HG03064 (cell line): Measurements from ENCODE around the gene INHBB.

ENCODE experiments used
- ATAC-seq: cut with Tn5 transposase; IDR thresholded peaks from one replicate; pipeline ENCODE4 v1.9.1; 2021; ENCODE audit warnings: low read depth; ENCODE audit not compliant: unreplicated experiment

INHBB gene

DNA sequence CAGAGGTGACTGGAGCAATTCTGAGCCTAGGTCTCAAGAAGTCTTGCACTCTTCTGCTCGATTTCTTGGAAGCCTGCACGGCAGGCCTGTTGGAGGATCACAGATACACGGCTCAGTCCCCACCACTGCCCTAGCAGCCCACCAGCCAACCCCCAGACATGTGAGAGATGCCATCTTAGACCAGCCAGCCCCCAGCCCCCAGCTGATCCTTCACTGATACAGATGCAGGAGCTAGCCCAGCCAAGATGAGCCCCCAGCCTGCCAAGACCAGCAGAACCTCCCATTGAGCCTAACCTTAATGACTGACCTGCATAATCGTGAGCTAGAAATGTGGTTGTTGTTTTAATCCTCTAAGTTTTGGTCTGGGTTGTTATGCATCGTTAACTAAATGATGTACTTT is 47.5 kb downstream of the INHBB start:
- ATAC-seq = no peak

DNA sequence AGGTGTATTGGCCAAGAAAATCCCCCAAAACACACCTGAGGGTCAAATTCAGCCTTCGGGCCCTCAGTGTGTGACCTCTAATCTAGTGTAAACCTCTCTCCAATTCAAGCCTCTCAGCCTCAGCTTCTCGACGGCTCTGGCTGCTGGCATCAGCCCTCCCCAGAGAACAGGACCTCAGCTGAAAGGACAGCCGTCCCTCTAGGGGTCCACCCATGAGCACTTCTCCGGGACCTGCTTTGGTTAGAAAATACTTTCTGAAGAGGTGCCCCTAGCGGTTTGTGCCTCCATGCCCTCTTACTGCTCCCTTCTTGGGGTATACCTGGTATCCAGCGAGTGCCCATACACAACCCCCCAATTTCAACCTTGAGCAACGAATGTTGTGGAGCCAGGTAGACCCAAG is 48.8 kb downstream of the INHBB start:
- no peak for ATAC-seq

DNA sequence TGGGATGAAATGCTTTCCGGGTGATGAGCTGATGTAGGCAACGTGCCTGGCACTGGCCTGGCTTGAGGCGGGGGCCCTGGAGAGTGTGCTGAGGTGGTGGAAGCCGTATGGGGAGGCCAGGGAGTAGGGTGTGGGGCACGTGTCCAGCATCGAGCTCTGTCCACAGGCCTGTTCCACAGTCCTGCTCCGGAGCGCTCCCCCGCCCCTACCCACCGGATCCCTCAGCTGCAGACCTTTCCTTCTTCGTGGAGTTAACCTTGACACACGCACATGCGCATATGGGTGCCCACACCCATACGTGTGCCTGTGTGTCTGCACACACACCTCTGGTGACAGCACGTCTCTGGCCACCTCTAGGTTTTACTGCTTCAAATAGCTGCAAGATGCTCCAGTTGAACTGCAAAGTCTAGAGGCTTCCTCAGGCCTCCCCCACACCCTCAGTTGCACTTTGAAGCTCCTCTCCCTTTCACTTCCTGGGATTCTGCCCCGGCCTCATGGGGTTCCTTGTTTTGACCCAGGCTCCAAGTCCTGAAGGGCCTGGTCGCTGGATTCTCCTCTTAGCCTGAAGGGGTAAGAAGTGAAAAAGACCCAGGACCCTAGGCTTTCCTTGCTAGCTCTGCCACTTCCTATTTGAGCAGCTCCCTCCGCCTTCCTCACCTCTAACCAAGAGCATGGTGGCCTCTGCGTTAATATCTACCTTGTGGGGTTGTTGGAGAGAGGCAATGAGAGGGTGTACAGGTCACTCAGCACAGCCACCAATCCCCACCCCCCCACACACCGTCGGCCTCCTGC is 49.5 kb downstream of the INHBB start:
- ATAC-seq = no peak

DNA sequence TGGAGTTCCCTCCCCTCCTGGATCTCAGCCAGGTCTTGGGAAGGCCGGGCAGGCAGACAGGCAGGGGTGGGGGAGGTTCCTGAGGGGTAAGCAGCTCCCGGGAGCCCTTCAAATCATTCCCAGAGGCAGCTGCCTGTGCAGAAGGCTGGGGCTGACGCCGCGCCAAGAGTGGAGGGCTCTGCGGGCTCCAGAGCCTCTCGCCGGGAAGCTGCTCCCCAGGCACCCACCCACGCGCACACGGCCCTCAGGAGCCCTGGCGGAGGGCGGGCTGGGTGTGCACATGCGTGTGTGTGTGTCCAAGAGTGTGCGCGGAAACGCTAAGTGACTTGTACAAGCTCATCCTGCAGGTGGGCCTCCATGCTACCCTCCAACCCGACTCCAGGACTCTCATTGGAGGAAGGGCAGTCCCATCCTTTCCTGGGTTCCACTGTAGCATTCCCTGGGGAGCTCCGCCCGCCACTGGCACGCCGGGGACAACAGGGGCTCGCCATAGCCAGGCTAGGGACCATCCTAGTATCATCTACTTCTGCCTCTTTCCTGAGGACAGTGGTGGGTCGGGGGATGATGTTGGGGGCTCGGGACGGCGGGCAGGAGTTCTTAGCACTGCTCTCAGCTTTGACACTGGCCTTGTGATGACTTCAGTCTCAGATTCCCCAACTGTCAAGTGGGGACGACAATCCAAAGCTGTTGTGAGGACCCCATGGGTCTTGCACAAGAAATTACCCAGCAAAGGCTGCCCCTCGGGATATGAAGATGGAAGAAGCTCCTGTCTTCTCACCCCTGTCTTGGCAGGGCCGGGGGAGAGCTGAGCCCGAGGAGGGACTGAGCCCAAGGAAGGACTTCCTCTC is 50.3 kb downstream of the INHBB start:
- no peak for ATAC-seq

DNA sequence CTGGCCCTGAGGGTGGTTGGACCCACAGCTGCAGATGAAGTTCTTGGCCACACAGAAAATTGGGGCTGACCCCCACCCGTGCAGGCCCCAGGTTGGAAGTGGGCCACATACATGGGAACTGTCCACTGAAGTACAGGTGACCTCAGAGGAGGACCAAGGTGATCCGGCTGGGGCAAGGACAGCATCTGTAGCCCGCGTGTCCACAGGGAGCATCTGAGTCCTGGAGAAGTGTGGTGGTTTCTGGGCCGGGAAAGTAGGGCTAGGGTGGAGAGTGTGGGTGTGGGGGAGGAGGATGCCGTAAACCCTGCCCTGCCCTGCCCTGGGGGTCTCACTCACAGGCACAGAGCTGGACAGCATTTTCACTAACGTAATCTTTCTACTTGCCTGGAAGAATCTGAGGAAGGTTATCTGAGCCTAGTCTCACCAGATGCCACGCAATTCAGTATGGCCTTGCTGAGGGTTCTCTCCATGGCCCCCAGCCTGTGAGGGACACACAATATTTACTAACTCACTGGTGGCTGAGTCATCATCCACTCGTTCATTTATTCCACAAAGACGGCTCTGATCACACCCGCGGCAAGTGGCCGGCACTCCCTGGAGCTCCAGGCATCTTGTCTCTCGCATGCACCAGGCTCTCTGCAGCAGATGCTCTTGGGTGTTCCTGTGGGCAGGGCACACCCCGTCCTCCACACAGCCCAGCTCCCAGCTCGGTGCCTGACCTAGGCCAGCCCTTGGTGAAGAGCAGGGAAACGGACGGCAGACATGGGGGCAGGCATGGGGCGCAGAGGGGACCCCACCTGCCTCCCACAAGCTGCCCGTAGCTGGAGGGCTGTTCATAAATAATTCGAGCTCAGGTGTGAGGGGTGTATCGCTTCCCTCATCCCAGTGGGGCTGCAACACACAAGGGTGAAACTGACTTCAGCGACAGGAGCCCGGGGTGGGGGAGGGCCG is 51.2 kb downstream of the INHBB start:
- ATAC-seq = no peak

DNA sequence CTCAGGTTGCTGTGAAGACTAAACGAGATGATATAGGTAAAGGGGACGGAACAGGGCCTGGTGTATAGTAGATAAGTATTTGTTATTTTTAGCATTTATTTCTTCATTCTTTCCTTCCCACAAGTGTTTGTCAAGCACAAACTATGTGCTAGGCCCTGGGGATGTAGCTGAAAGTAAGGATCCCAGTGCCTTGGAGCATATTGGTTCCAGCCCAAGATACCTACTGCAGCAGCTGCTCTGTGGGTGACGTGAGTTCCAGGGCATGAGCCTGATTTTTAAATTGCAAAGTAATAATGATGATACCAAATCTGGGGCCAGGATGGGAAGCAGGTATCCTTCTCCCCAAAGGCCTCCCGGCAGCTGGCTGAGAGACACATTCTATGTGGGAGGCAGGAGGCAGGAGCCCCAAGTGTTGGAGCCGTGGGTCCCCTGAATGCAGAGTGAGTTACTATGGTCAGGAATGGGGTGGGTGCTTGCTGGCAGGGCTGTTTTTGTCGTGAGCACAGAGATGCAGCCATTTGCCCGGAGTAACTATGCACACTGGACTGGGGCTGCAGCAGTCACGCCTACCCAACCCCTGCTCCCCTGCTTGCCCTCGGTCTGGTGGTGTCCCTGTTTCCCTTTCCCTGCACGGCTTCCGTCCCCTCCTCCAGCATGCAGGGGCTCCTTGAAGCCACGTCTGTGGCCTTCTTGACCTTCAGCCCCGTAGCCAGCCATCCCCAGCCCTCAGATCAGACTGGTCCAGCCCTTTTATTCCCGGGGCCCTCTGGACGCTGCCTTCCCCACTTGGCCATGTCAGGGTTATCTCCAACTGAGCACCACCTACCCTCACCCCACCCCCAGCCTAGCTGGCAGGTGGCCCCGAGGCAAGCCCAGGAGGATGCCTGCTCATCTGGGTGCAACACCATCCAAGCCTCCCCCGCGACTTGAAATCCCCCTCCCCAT is 52.4 kb downstream of the INHBB start:
- no peak for ATAC-seq

DNA sequence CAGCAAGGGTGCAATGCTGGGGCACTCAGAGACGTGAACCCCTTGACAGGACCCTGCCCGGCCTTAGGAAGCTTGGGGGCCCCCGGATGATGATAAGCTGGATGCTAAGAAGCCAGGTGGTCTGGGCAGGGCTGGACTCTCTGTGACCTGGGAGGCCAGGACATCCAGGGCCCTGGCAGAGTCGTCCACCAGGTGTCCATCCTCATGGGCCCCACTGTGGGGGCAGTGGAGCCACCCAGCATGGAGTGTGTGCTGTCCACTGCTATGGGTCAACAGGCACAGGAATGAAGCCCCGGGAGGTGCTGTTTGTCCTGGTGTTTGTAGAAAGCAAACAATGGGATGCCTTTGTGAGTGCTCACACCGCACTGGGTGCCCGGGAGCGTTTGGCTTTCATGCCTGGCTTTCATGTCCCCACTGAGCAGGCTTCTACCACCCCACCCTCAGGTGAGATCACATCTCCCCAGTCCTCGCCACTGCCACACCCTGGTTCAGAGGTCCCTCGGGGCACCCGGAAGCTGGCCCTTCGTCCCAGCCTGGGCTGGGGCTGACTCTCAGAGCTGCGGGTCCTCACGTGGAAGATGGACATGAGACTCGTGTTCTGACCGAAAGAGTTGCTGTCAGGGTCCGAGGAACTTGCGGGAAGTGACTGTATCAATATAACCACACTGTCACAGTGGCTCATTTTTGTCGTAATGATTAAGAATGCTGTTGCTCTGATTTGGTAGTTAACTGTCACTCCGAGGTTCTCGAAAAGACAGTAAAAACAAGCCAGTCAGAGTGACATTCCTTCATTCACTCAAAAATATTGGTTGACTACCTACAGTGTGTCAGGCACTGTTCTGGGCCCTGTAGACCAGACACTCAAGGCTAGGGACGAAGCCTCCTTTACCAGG is 53.3 kb downstream of the INHBB start:
- no peak for ATAC-seq

DNA sequence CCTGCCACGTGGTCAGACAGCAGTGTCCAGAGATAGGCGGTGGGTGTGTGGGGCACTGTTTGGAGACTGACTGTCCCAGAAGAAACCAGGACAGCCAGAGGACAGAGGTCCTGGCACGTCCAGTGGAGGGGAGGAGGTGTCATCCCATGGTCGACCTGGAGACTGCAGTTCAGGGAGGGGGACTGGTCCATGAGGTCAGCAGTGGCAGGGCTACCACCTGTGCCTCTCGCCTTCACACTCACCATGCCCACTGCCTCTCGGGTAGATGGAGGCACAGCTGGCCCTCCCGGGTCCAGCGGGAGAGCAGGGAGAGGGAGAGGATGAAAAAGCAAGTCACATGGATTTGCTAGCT is 53.9 kb downstream of the INHBB start:
- no peak for ATAC-seq

DNA sequence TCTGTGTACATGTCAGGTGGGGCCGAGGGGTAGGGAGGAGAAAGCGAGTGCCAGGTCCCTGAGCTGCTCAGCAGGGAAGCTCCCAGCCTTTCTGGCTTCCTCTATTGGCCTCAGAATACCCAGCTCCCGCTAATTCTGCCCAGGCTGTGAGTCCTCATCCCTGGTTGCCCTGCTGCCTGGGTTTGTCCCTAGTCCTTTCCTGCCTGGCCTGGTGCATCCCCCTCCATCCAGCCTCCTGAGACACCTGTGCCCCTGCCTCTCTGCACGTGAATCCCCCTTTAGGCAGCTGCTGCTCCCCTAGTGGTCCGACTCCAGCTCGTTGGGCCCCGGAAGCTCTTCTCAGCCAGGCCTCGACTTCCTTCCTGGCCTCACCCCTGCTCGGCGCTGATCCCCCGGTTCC is 54.6 kb downstream of the INHBB start:
- ATAC-seq = no peak
